GM11168 (cell line): Measurements from ENCODE around the gene MAGI2.

Source experiments
- in situ Hi-C: fragments of 300-500 bp; cut with MboI; formaldehyde crosslinking; loops from one replicate; pipeline ENCODE4 v1.12.0; 2022; ENCODE audit warnings: low sequenced_read_pairs; ENCODE audit not compliant: unreplicated experiment

Gene MAGI2

GRCh38 chr7:79320741-79321473 is 132.6 kb downstream of the MAGI2 start:
- in situ Hi-C loops, result no loop called here

GRCh38 chr7:79319369-79319768 is 134.1 kb downstream of the MAGI2 start:
- in situ Hi-C loops, result no loop called here

- in situ Hi-C loops, result no loop called here
These were observed 135.7 kb downstream of the MAGI2 start for GRCh38 chr7:79317728-79318127.

- in situ Hi-C loops, result no loop called here
These were observed 141.4 kb downstream of the MAGI2 start for GRCh38 chr7:79312022-79312421.

- in situ Hi-C loops, result no loop called here
These were observed 145.3 kb downstream of the MAGI2 start for GRCh38 chr7:79308192-79308591.

- in situ Hi-C loops, result no loop called here
These were observed 146.1 kb downstream of the MAGI2 start for GRCh38 chr7:79307376-79307775.

GRCh38 chr7:79304711-79305110 is 148.8 kb downstream of the MAGI2 start:
- in situ Hi-C loops, result no loop called here

GRCh38 chr7:79302293-79302692 is 151.2 kb downstream of the MAGI2 start:
- in situ Hi-C loops, result no loop called here

- in situ Hi-C loops, result no loop called here
These were observed 152.0 kb downstream of the MAGI2 start for GRCh38 chr7:79301419-79301818.

GRCh38 chr7:79300573-79300972 is 152.9 kb downstream of the MAGI2 start:
- in situ Hi-C loops, result no loop called here

- in situ Hi-C loops, result no loop called here
These were observed 155.2 kb downstream of the MAGI2 start for GRCh38 chr7:79298145-79298760.

- in situ Hi-C loops, result no loop called here
These were observed 156.7 kb downstream of the MAGI2 start for GRCh38 chr7:79296553-79297320.

- in situ Hi-C loops, result no loop called here
These were observed 159.8 kb downstream of the MAGI2 start for GRCh38 chr7:79293655-79294142.

- in situ Hi-C loops, result no loop called here
These were observed 160.6 kb downstream of the MAGI2 start for GRCh38 chr7:79292834-79293233.

GRCh38 chr7:79291498-79291865 is 162.0 kb downstream of the MAGI2 start:
- in situ Hi-C loops, result no loop called here

- in situ Hi-C loops, result no loop called here
These were observed 162.5 kb downstream of the MAGI2 start for GRCh38 chr7:79290841-79291497.

GRCh38 chr7:79290398-79290797 is 163.1 kb downstream of the MAGI2 start:
- in situ Hi-C loops, result no loop called here

- in situ Hi-C loops, result no loop called here
These were observed 164.8 kb downstream of the MAGI2 start for GRCh38 chr7:79288655-79289054.

GRCh38 chr7:79287981-79288380 is 165.5 kb downstream of the MAGI2 start:
- in situ Hi-C loops, result no loop called here

- in situ Hi-C loops, result no loop called here
These were observed 167.3 kb downstream of the MAGI2 start for GRCh38 chr7:79286181-79286580.

- in situ Hi-C loops, result no loop called here
These were observed 167.7 kb downstream of the MAGI2 start for GRCh38 chr7:79285756-79286155.
